ENCODE measurements around the gene THRB.

THRB gene

DNA sequence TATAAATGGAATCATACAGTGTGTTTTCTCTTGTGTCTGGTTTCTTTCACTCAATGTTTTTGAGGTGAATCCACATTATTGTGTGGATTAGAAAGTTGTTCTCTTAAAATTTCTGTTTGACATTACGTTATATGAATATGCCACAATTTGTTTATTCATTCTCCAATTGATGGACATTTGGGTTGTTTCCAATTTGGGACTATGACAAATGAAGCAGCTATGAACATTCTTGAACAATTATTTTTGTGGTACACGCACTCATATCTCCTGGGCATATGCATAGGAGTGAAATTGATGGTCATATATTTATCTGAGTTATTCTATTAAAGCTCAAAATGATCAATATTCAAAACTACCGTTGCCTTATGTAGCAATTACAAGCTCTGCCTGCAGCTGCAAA, 5.3 kb upstream of the THRB start:
- no peaks in the 10 kb centered on the region for H3K36me3 ChIP-seq (ENCODE audit: insufficient read depth, low read length)
- TF ChIP-seq EZH2phosphoT487 (IDR thresholded peaks at IDR 0.05; ENCODE audit: borderline replicate concordance) = no peak
- no peaks in the 10 kb centered on the region for H4K20me1 ChIP-seq (ENCODE audit: insufficient read depth, low read length, poor library complexity, severe bottlenecking)
- no peaks in the 10 kb centered on the region for H3K79me2 ChIP-seq (ENCODE audit: insufficient read depth, low read length)
- H3K27me3 ChIP-seq (ENCODE audit: insufficient read depth, low read length, poor library complexity, severe bottlenecking) = no peaks in the 10 kb centered on the region
- H3K9me2 ChIP-seq (replicated peaks; ENCODE audit: low read depth, low read length) = no peaks in the 10 kb centered on the region
- H3K4me1 ChIP-seq (ENCODE audit: insufficient read depth, low read length, poor library complexity, severe bottlenecking) = no peaks in the 10 kb centered on the region
- no peak overlapping the region for H3K4me2 ChIP-seq (ENCODE audit: low read depth, low read length, poor library complexity, severe bottlenecking)
- no peak overlapping the region for H3K9ac ChIP-seq (ENCODE audit: low read depth, low read length, poor library complexity, severe bottlenecking)
- no peaks in the 10 kb centered on the region for H3K9me3 ChIP-seq (ENCODE audit: insufficient read depth, low read depth, low read length)
- no peak overlapping the region for H2AFZ ChIP-seq (ENCODE audit: low read length)
- no peak overlapping the region for H3K4me3 ChIP-seq (ENCODE audit: low read length, poor library complexity, severe bottlenecking)
- no peaks in the 10 kb centered on the region for H3F3A ChIP-seq (ENCODE audit: low read depth)

DNA sequence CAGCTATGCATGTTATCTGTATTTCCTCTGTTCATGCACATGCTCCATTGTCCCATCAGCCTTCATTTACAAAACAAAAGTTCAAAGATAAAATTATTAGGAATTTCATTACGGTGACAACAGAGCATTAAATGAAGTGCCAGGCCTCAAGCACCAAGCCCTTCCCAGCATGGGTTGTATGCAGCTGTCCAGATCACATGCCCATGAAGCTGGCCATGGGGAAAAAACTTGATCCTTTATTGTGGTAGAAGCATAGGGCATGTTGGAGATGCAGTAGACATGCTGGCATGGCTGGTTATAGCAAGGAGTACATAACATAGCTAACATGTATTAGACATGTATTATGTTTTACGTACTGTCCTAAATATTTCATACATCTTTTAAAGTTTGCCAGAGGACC, 4.1 kb upstream of the THRB start:
- H4K20me1 ChIP-seq (ENCODE audit: insufficient read depth, low read length, poor library complexity, severe bottlenecking) = no peaks in the 10 kb centered on the region
- H3K27me3 ChIP-seq (ENCODE audit: insufficient read depth, low read length, poor library complexity, severe bottlenecking) = no peaks in the 10 kb centered on the region
- no peak overlapping the region for H3K4me2 ChIP-seq (ENCODE audit: low read depth, low read length, poor library complexity, severe bottlenecking)

DNA sequence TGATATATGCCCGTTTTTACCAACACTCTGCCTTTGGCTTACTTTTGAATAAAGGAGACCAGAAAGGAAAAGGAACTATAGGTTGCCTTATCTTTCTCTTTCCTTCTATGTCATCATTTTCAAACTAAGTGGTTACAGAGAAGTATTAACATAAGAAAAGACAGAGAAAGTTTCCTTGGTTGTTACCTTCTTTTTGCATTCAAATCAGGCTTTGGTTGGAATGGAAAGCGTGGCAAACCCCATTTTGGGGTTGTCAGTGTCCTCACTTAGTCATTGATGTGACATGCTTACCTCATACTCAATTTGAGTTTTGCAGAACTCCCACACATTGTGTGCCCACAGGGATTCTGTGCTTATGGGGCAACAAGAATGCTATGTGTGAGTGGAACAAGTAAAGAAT, 3.7 kb upstream of the THRB start:
- Histone ChIP-seq H3K79me2 (ENCODE audit: insufficient read depth, low read length) (no peaks in the 10 kb centered on the region), H3K9me3 (ENCODE audit: insufficient read depth, low read depth, low read length) (no peaks in the 10 kb centered on the region), H4K20me1 (ENCODE audit: insufficient read depth, low read length, poor library complexity, severe bottlenecking) (no peaks in the 10 kb centered on the region), H2AFZ (ENCODE audit: low read length) (no peak overlapping the region), H3K27me3 (ENCODE audit: insufficient read depth, low read length, poor library complexity, severe bottlenecking) (no peaks in the 10 kb centered on the region), H3K36me3 (ENCODE audit: insufficient read depth, low read length) (no peaks in the 10 kb centered on the region), H3K4me2 (ENCODE audit: low read depth, low read length, poor library complexity, severe bottlenecking) (no peak overlapping the region), H3K9me2 (replicated peaks; ENCODE audit: low read depth, low read length) (no peaks in the 10 kb centered on the region), H3F3A (ENCODE audit: low read depth) (no peaks in the 10 kb centered on the region), H3K4me3 (ENCODE audit: low read length, poor library complexity, severe bottlenecking) (no peak overlapping the region), H3K9ac (ENCODE audit: low read depth, low read length, poor library complexity, severe bottlenecking) (no peak overlapping the region), H3K4me1 (ENCODE audit: insufficient read depth, low read length, poor library complexity, severe bottlenecking) (no peaks in the 10 kb centered on the region)
- TF ChIP-seq, protein P1, sequence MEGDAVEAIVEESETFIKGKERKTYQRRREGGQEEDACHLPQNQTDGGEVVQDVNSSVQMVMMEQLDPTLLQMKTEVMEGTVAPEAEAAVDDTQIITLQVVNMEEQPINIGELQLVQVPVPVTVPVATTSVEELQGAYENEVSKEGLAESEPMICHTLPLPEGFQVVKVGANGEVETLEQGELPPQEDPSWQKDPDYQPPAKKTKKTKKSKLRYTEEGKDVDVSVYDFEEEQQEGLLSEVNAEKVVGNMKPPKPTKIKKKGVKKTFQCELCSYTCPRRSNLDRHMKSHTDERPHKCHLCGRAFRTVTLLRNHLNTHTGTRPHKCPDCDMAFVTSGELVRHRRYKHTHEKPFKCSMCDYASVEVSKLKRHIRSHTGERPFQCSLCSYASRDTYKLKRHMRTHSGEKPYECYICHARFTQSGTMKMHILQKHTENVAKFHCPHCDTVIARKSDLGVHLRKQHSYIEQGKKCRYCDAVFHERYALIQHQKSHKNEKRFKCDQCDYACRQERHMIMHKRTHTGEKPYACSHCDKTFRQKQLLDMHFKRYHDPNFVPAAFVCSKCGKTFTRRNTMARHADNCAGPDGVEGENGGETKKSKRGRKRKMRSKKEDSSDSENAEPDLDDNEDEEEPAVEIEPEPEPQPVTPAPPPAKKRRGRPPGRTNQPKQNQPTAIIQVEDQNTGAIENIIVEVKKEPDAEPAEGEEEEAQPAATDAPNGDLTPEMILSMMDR (conservative IDR thresholded peaks at IDR 0.05; ENCODE audit: low read length) = no peak
- TF ChIP-seq EZH2phosphoT487 (IDR thresholded peaks at IDR 0.05; ENCODE audit: borderline replicate concordance) = no peak

More for the DNA sequence above, 4.1 kb upstream of the THRB start:
- no peak overlapping the region for H3K9ac ChIP-seq (ENCODE audit: low read depth, low read length, poor library complexity, severe bottlenecking)
- no peaks in the 10 kb centered on the region for H3K9me3 ChIP-seq (ENCODE audit: insufficient read depth, low read depth, low read length)
- H2AFZ ChIP-seq (ENCODE audit: low read length) = no peak overlapping the region
- TF ChIP-seq EZH2phosphoT487 (IDR thresholded peaks at IDR 0.05; ENCODE audit: borderline replicate concordance) = no peak
- TF ChIP-seq, protein P1 (conservative IDR thresholded peaks at IDR 0.05; ENCODE audit: low read length) = no peak
- H3K4me3 ChIP-seq (ENCODE audit: low read length, poor library complexity, severe bottlenecking) = no peak overlapping the region
- H3K4me1 ChIP-seq (ENCODE audit: insufficient read depth, low read length, poor library complexity, severe bottlenecking) = no peaks in the 10 kb centered on the region
- no peaks in the 10 kb centered on the region for H3K79me2 ChIP-seq (ENCODE audit: insufficient read depth, low read length)
- no peaks in the 10 kb centered on the region for H3K9me2 ChIP-seq (replicated peaks; ENCODE audit: low read depth, low read length)
- no peaks in the 10 kb centered on the region for H3K36me3 ChIP-seq (ENCODE audit: insufficient read depth, low read length)
- no peaks in the 10 kb centered on the region for H3F3A ChIP-seq (ENCODE audit: low read depth)

DNA sequence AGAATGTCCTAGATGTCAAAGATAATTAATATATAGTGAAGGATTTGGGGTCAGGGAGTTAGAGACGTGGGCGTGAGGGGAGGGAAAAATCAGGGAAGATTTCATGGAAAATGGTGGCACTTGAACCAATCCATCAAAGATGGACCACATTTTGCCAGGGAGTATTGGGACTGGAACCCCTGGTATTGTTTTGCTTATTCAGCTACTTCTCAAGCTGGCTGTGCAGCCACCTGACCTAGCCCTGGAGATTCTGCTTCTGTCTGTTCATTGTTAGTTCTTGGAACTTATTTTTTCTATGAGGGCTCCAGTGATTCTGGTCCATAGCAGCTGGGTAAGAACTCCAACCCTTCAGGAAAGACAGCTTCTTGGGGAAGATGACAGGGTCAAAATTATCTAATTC, 3.3 kb upstream of the THRB start:
- H3K4me1 ChIP-seq (ENCODE audit: insufficient read depth, low read length, poor library complexity, severe bottlenecking) = no peaks in the 10 kb centered on the region
- no peaks in the 10 kb centered on the region for H3K27me3 ChIP-seq (ENCODE audit: insufficient read depth, low read length, poor library complexity, severe bottlenecking)
- TF ChIP-seq, protein P1 (conservative IDR thresholded peaks at IDR 0.05; ENCODE audit: low read length) = no peak
- no peak for TF ChIP-seq EZH2phosphoT487 (IDR thresholded peaks at IDR 0.05; ENCODE audit: borderline replicate concordance)
- H3K9me3 ChIP-seq (ENCODE audit: insufficient read depth, low read depth, low read length) = no peaks in the 10 kb centered on the region
- no peak overlapping the region for H3K4me3 ChIP-seq (ENCODE audit: low read length, poor library complexity, severe bottlenecking)
- H4K20me1 ChIP-seq (ENCODE audit: insufficient read depth, low read length, poor library complexity, severe bottlenecking) = no peaks in the 10 kb centered on the region
- no peaks in the 10 kb centered on the region for H3K36me3 ChIP-seq (ENCODE audit: insufficient read depth, low read length)
- no peaks in the 10 kb centered on the region for H3K9me2 ChIP-seq (replicated peaks; ENCODE audit: low read depth, low read length)
- no peak overlapping the region for H3K9ac ChIP-seq (ENCODE audit: low read depth, low read length, poor library complexity, severe bottlenecking)
- H3F3A ChIP-seq (ENCODE audit: low read depth) = no peaks in the 10 kb centered on the region
- no peak overlapping the region for H2AFZ ChIP-seq (ENCODE audit: low read length)
- H3K79me2 ChIP-seq (ENCODE audit: insufficient read depth, low read length) = no peaks in the 10 kb centered on the region
- H3K4me2 ChIP-seq (ENCODE audit: low read depth, low read length, poor library complexity, severe bottlenecking) = no peak overlapping the region

All from Loucy (cell line).